ACHN (cell line): ENCODE measurements around the gene SLC25A45.
A peak's percentile ranks its signal among the peaks of the same experiment; 100 is the strongest.
"Not testable (repeated sequence)": the region's sequence is repeated elsewhere in the genome, so short reads cannot be mapped to it uniquely, and the experiment has no call there.

ENCODE experiments used
- DNase-seq: peaks from one replicate; pipeline ENCODE4 v3.0.0-alpha.2; 2015
- in situ Hi-C: cut with HindIII; loops from 2 replicates; pipeline ENCODE4 v1.10.0; 2017; ENCODE audit warnings: low sequenced_read_pairs, low pct_ligation_motif_present, low pct_unique_long_range_greater_than_20kb

The SLC25A45 gene

DNA sequence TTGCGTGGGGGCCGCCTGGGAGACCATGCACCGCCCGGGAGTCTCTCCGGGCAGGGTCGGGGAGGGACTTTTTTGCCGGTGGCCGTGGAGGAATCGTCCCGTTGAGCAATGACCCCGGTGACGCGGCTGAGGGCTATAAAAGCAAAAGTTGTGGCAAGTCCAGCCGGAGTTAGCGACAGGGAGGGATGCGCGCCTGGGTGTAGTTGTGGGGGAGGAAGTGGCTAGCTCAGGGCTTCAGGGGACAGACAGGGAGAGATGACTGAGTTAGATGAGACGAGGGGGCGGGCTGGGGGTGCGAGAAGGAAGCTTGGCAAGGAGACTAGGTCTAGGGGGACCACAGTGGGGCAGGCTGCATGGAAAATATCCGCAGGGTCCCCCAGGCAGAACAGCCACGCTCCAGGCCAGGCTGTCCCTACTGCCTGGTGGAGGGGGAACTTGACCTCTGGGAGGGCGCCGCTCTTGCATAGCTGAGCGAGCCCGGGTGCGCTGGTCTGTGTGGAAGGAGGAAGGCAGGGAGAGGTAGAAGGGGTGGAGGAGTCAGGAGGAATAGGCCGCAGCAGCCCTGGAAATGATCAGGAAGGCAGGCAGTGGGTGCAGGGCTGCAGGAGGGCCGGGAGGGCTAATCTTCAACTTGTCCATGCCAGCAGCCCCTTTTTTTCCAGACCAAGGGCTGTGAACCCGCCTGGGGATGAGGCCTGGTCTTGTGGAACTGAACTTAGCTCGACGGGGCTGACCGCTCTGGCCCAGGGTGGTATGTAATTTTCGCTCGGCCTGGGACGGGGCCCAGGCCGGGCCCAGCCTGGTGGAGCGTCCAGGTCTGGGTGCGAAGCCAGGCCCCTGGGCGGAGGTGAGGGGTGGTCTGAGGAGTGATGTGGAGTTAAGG lies 40.4 kb upstream of the SLC25A45 start, which contains the start of gene NEAT1:
TSS of gene NEAT1 (plus strand) at position 166 of the 883 bp plus-strand sequence.
- DNase-seq = peak; percentile 84
- in situ Hi-C loops = loop anchor here (10.0 kb wide), 1 partner anchor 72 kb away; the partner anchor contains the start of gene MALAT1

DNA sequence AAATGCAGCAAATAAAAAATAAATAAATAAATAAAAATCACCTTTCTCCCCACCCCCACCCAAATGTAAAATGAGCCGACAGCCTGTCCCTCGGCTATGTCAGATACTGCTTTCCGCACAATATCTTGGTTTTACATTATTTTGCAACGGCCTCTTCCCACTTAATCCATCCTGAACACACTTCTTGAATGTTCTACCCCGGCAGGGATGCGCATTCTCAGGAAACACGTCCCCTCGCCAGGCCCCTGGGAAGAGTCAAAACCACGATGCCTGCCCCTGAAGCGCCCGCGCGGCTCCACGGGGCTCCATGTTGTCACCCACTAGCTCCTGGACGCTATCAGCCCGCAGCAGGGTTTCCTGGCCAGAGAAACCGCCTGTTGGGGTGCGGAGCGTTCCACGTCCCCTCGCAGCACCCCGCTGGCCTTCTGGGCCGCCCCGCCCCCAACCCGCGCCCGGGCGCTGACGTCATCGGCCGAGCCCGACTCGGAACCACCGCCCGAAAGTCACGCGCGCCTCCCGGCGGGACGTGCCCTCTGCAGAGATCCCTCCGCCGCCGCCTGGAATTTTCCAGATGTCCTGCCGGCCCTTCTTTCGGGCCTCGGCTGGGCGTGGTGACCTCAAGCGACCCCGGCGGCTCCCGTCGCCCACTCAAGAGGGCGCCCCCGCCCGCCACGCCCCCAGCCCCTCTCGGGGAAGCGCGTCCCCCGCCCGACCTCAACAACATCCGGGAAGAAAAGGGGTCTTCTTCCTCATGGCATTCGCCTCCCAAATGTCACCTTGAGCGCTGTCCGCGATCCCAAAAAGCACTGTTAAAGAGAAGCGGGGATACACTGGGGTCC lies 39.6 kb upstream of the SLC25A45 start:
- in situ Hi-C loops = loop anchor here (10.0 kb wide), 1 partner anchor 73 kb away; the partner anchor contains the start of gene MALAT1
- DNase-seq = peak; percentile 95

- in situ Hi-C loops = loop anchor here (10.0 kb wide), 1 partner anchor 74 kb away; the partner anchor contains the start of gene MALAT1
- DNase-seq = peak; percentile 96
Observed at GRCh38 chr11:65420979-65421793, 38.7 kb upstream of the SLC25A45 start.

DNA sequence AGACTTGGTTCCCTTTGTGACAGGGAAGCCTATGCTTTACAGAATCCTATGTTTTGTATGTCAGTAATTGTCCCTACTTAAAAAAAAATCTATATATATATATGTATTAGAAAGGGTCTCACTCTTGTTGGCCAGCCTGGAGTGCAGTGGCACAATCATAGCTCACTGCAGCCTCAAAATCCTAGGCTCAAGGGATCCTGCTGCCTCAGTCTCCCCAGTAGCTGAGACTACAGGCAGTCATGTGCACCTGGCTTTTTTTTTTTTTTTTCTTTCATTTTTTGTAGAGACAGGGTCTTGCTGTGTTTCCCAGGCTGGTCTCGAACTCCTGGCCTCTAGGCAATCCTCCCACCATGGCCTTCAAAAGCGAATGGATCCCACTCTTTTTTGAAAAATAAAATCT lies 38.1 kb upstream of the SLC25A45 start:
- in situ Hi-C loops = loop anchor here (10.0 kb wide), 1 partner anchor 74 kb away; the partner anchor contains the start of gene MALAT1
- DNase-seq = no peak

DNA sequence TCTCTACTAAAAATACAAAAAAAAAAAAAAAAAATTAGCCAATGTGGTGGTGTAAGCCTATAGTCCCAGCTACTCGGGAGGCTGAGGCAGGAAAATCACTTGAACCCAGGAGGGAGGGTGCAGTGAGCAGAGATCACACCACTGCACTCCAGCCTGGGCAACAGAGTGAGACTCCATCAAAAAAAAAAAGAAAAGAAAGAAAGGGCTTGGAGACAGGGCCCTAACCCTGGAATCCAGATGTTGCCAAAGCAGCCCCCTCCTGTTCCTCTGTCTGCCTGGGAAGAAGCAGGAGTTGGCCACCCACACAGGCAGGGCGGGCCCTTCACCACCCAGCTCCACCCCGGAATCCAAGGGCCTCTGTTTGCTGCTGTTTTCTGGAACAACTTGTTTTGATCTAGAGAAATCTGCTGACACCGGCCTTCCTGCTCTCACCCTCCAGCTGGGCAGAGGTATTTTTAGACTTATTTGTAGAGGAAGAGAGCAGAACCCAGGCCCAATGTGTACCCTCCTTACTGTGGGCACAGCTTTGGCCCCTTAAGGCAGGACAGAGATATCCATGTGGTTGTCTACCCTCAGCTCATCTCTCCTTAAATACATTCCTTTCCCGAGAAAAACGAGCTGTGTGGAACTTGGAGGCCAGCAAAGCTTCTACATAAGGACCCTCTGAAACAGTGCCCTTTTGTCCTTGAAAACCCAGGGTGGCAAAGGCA lies 37.5 kb upstream of the SLC25A45 start:
- in situ Hi-C loops = loop anchor here (10.0 kb wide), 1 partner anchor 75 kb away; the partner anchor contains the start of gene MALAT1

DNA sequence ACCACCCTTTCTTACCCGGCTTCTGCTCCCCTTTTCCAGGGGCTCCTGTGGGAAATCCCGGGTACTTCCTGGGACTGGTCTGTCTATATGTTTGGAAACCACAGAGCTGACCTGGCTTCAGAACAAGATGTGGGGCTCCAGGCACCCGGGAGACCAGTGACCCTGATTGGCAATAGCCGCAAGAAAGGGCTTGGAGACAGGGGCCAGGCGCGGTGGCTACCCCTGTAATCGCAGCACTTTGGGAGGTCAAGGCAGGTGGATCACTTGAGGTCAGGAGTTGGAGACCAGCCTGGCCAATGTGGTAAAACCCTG lies 37.0 kb upstream of the SLC25A45 start:
- in situ Hi-C loops = no loop called here
- DNase-seq = peak; percentile 5

More for the DNA sequence above, 37.5 kb upstream of the SLC25A45 start:
- peak; percentile 82 for DNase-seq

DNA sequence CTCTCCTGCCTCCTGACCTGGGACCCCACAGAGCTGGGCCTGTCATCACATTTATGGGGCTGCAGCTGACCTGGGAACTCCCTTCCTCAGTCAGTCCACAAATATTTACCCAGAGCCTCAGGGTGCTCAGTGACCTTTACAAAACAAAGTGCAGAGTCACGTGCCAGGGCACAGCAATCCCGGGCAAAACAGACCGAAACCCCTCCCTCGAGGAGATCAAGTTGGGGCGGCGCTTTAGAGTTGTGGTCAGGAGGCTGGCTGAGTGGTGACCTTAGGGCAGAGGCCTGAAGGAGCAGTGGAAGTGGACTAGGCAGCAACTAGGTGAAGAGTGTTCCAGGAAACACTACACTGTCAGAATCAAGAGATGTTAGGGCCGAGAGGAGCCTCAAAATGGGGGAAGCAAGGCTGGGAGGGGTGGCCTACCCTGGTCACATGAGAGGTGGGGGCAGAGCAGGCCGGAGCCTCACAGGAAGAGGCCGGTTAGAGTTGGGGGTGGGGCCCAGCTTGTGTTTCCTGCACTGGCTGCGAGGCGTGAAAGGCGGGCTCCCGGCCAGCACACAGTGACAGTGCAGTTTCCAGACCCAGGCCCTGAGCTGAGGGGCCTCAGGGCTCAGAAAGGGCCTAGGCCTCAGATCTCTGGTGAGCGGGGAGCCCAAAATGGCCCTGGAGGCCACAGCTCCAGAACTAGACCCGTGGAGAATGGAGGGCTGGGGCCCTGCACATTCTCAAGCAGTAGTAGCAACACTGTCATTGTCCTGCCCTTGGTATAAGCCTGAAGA lies 36.4 kb upstream of the SLC25A45 start:
- in situ Hi-C loops = no loop called here
- peak; percentile 94 for DNase-seq

DNA sequence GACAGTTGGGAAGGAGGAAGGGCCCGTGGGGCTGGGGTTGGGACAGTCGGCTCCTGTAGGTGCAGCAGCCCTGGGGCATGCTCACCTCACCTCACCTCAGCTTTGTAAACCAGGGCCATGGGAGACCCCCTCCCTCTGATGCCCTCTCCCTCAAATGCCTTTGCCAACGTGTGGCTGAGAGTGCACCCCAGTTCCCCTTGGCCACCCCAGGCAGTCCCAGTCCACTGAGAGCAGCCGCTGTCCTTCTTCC lies 35.9 kb upstream of the SLC25A45 start:
- no peak for DNase-seq

GRCh38 chr11:65417702-65418430 lies 35.4 kb upstream of the SLC25A45 start:
- no peak for DNase-seq
- in situ Hi-C loops = no loop called here

More for the DNA sequence above, 35.9 kb upstream of the SLC25A45 start:
- in situ Hi-C loops = no loop called here

- in situ Hi-C loops = no loop called here
Observed at GRCh38 chr11:65416841-65417701, 34.6 kb upstream of the SLC25A45 start.

GRCh38 chr11:65416341-65416824 lies 33.9 kb upstream of the SLC25A45 start:
- in situ Hi-C loops = no loop called here
- peak; percentile 77 for DNase-seq

More at GRCh38 chr11:65416841-65417701, 34.6 kb upstream of the SLC25A45 start:
- peak; percentile 16 for DNase-seq

- in situ Hi-C loops = no loop called here
- DNase-seq = no peak
Observed at GRCh38 chr11:65415499-65416340, 33.3 kb upstream of the SLC25A45 start.

DNA sequence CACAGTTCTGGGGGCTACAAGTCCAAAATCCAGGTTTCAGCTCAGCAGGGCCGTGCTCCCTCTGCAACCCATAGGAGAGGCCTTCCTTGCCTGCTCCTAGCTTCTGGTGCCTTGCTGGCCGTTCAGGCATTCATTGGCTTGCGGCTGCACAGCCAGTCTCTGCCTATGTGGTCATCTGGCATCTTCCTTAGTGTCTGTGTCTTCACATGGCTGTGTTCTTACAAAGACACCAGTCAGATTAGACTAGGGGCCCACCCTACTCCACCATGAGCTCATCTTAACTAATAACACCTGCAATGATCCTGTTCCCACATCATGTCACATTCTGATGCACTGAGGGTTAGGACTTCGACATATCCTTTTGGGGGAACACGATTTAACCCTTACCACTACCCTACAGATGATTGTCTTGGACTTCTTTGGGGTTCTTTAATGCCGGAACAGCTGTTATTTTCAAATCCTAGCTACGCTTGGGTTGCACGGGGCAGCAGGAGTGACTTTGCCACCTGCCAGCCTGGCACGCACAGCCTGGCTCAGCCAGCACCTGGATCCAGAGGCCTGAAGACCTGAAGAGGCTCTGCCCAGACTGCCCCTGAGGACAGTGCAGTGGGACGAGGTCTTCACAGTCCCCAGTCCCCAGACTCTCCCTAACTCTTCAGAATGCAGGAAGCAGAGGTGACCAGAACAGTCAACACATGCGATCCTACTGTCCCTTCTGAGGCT lies 32.5 kb upstream of the SLC25A45 start:
- in situ Hi-C loops = no loop called here
- DNase-seq = no peak

DNA sequence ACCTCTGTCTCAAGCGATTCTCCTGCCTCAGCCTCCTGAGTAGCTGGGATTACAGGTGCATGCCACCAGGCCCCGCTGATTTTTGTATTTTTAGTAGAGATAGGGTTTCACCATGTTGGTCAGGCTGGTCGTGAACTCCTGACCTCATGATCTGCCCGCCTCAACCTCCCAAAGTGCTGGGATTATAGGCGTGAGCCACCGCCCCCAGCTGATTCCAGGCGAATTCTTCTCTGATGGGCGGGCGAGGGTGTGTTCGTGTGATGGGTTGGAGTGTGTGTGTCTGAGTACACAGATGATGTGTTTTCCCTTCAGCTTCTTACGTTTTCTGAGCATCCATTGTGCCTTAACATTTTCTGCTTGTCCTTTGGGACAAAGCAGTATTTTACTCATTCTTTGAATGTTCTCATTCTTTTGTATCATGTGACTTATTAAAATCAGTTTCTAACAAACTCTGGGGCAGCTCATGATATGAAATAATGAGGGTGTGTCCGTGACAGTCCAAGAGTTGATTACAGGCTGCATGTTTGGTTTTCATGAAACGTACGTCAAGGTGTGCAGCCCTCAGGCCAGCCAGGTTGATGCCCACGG lies 30.7 kb upstream of the SLC25A45 start:
- in situ Hi-C loops, DNase-seq: not testable (repeated sequence)
